HG02981 (cell line): ENCODE measurements around the gene TMEM190.

ENCODE experiments used
- ATAC-seq: cut with Tn5 transposase; IDR thresholded peaks from one replicate; pipeline ENCODE4 v1.9.1; 2021; ENCODE audit warnings: mild to moderate bottlenecking, moderate library complexity; ENCODE audit not compliant: unreplicated experiment

TMEM190 gene

DNA sequence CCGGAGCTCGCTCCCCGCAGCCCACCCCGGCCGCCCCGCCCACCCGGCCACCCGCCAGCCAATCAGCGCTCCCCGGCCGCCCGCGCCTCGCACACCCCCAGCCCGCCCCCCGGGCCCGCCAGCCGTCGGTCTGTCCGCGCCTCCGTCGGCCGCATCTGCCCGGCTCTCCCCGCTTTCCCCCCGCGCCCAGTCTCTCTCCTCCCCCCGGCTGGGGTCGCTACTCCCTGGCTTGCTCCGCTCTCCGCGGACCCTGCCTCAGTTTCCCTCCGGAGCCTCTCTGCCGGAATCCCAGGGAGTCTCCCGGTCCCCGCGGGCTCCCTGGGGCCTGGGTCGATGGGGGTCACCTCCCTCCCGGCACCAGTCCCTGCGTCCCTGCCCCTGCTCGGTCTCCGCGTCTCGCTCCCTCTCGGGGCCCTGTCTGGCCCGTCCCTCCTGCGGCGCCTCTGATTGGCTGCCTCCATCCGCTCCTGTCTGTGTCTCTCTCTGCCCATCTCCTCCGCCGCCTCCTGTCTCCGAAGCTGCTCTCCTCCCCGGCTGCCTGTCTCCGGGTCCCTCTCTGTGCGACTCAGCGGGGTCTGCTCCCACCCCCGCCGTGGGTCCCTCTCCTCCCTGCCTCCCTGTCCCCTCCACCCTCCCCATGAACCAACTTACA, 6.8 kb upstream of the TMEM190 start:
- ATAC-seq: no peak

DNA sequence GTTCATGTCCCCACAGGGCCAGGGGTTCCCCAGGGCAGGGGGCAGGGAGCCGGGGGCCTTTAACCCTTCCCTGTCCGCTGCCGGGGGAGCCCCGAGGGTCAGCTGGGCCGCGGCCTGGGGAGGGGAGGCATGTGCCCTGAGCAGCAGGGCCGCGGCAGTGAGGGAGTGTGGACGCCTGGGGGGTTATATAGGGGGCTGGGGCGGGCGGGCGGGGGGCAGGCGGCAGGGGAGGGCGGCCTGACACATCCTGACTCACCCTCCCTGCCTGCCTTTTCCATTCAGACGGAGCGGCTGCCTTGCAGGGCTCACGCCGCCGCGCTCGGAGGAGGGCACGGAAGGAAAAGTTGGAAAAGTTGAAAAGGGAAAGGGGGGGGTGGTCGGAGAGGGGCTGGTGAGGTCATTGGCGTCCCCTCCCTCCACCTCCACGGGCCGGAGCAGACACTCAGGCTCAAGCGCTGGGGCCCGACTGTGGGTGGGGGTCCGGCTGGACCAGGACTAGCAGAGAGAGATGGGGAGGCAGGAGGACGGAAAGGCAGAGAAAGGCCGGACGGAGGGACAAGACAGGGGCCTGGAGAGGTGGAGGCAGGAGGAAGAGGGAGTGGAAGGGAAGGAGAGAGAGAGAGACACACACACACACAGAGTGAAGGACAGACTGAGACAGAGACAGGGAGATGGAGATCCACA, 6.2 kb upstream of the TMEM190 start, which contains the start of gene IL11:
Gene IL11 (minus strand): TSS at position 159 of the 684 bp plus-strand sequence. CDS start 153 bp downstream, at position 6.
- no peak for ATAC-seq

GRCh38 chr19:55372316-55373081, 4.1 kb upstream of the TMEM190 start:
- ATAC-seq: no peak

DNA sequence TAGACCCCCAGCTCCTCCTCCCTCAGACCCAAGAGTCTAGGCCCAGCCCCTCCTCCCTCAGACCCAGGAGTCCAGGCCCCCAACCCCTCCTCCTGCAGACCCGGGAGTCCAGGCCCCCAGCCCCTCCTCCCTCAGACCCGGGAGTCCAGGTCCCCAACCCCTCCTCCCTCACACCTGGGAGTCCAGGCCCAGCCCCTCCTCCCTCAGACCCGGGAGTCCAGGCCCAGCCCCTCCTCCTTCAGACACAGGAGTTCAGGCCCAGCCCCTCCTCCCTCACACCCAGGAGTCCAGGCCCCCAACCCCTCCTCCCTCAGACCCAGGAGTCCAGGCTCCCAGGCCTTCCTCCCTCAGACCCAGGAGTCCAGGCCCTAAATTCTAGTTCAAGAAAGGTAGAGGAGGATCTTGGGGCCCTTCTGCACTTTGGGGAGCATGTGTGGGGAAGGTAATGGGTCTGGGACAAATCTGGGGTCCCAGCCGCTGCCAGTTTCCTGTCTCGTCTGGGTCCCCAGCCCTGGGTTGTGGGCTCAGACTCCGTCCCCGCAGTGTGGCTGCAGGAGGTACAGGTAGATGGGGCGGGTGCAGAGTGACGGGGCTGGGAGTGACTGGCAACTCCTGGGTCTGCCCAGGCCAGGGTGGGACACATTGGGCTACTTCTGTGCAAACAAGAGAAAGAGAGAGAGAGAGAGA, 3.2 kb upstream of the TMEM190 start:
- no peak for ATAC-seq

GRCh38 chr19:55373993-55374757, 2.5 kb upstream of the TMEM190 start:
- ATAC-seq: no peak

DNA sequence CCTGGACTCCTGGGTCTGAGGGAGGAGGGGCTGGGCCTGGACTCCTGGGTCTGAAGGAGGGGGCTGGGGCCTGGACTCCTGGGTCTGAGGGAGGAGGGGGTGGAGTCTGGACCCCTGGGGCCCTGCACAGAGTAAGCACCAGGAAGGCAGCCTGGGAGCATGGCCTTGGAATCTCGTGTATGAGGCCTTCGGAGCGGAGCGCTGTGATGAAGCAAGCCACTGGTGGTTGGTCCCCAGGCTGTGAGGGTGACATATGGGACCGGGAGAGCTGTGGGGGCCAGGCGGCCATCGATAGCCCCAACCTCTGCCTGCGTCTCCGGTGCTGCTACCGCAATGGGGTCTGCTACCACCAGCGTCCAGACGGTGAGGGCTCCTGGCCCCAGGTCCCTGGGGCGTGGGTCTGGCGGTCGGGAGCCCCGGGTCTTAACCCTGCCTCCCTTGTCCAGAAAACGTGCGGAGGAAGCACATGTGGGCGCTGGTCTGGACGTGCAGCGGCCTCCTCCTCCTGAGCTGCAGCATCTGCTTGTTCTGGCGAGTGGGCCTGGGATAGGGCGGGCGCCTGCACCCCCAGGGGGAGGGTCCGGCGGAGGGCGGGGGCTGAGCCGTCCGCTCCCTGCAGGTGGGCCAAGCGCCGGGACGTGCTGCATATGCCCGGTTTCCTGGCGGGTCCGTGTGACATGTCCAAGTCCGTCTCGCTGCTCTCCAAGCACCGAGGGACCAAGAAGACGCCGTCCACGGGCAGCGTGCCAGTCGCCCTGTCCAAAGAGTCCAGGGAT, 918 bp downstream of the TMEM190 start:
- no peak for ATAC-seq

GRCh38 chr19:55379174-55379573, 2.5 kb downstream of the TMEM190 start:
- ATAC-seq: no peak

- no peak for ATAC-seq
These were observed 5.4 kb downstream of the TMEM190 start for GRCh38 chr19:55382013-55382412.

GRCh38 chr19:55382522-55383054, 6.0 kb downstream of the TMEM190 start:
- ATAC-seq: no peak

DNA sequence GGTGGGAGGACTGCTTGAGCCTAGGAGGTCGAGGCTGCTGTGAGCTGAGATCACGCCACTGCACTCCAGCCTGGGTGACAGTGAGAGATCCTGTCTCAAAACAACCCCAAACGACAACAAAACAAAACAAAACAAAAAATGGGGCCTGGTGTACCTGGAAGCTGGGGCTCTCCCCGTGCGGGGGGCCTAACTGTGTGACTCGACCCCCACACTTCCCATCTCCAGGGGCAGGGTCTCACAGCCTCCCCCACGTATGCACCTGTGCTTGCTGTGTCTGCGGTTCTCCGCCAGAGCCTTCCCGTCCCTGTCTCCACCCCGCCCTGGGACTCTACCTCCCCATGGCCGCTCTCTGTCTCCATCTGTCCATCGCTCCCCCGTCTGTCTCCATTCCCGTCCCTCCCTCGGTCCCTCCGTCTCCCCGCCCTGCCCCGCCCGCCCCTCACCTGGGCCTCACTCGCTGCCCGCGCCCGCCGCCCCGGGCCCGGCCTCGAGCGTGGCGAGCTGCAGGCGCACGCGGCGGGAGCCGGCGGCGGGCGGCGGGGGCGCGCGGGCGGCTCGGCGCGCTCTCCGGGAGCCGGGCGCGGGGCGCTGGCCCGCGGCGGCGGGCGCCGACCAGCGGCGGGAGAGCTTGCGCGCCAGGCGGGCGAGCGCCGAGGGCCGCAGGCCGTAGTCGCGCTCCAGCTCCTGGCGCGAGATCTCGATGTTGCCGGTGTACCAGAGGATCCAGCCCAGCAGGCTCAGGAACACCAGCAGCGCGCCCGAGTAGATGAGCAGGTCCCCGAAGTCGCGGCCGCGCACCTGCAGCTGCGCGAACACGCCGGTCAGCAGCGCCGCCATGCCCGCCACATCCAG, 6.9 kb downstream of the TMEM190 start:
- ATAC-seq: no peak

- no peak for ATAC-seq
These were observed 7.7 kb downstream of the TMEM190 start, which contains the start of gene TMEM238 for GRCh38 chr19:55384131-55384919. Gene TMEM238 (minus strand): TSS chr19:55384292. CDS start chr19:55384259, 33 bp downstream.

GRCh38 chr19:55384920-55385723, 8.5 kb downstream of the TMEM190 start:
- ATAC-seq: peak; percentile 54

GRCh38 chr19:55385724-55386492, 9.3 kb downstream of the TMEM190 start, which contains the start of gene RPL28:
Gene RPL28 (plus strand): TSS chr19:55385932. CDS start chr19:55386358, 426 bp downstream.
- peak; percentile 58 for ATAC-seq

DNA sequence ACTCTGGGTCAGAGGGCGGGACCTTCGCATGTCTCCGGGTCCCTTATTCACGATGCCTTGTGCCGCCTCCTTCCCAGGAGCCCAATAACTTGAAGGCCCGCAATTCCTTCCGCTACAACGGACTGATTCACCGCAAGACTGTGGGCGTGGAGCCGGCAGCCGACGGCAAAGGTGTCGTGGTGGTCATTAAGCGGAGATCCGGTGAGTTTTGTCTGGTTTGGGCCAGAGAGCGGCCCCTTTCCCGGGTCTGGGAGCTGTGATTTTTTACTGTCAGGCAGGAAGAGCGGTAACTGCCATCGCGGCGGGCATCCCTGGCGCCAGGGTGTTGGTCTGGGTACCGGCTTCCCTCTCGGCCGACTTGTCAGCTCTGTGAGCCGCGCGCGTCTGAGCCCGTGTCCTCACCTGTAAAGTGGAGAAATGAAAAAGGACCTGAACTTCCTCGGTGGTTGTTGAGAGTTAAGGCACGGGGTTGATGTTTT, 9.9 kb downstream of the TMEM190 start:
- no peak for ATAC-seq

- no peak for ATAC-seq
These were observed 11.3 kb downstream of the TMEM190 start for GRCh38 chr19:55387736-55388497.
